HEK293 (cell line): ENCODE results near the gene ABCB10.

Experiments
- CTCF ChIA-PET: fragments of 350-600 bp; formaldehyde crosslinking; extraction: SDS; loops from one replicate; lab custom pipeline; 2021; ENCODE audit warnings: antibody characterized with exemption; lab: Yijun Ruan, JAX
- POLR2A ChIA-PET: fragments of 300-600 bp; formaldehyde crosslinking; extraction: SDS; loops from one replicate; lab custom pipeline; 2020; ENCODE audit warnings: antibody characterized with exemption, inconsistent platforms; lab: Yijun Ruan, JAX
- H3K27ac ChIP-seq: fragments of 200-500 bp; sonication (Bioruptor generic); 2 replicates; pipeline ENCODE4 v1.5.1; 2014; ENCODE audit warnings: low read depth, low read length, control low read depth, inconsistent platforms; ENCODE audit errors: extremely low read depth
- H3K36me3 ChIP-seq, 2 experiments: fragments of 200-500 bp in 1 of 2; sonication (Bioruptor generic) in 1 of 2; 1 replicate in 1 of 2; 2 replicates in 1 of 2; pipeline ENCODE4 v1.5.1; 2014 to 2017; ENCODE audit warnings: inconsistent platforms in 2 of 2, low read length in 2 of 2; ENCODE audit not compliant: control insufficient read depth in 2 of 2, insufficient read depth in 1 of 2
- H3K4me1 ChIP-seq: fragments of 200-500 bp; sonication (Bioruptor generic); 2 replicates; pipeline ENCODE4 v1.5.1; 2014; ENCODE audit warnings: mild to moderate bottlenecking, low read length, inconsistent platforms; ENCODE audit not compliant: control insufficient read depth, insufficient read depth
- H3K4me3 ChIP-seq: 2 replicates; pipeline ENCODE4 v1.5.1; 2011; ENCODE audit warnings: low read depth, mild to moderate bottlenecking, control low read depth, low read length, moderate library complexity
- H3K9me3 ChIP-seq: fragments of 200-500 bp; sonication (Bioruptor generic); 2 replicates; pipeline ENCODE4 v1.5.1; 2014; ENCODE audit warnings: low read depth, low read length, inconsistent platforms; ENCODE audit not compliant: control insufficient read depth, insufficient read depth
- EGR2 ChIP-seq: fragments of 450-650 bp; formaldehyde crosslinking; IDR thresholded peaks from 2 replicates; pipeline ENCODE4 v1.5.1; 2016; ENCODE audit warnings: low read depth, missing biosample characterization, missing genetic modification characterization
- RBAK ChIP-seq: fragments of 450-650 bp; formaldehyde crosslinking; IDR thresholded peaks from 2 replicates; pipeline ENCODE4 v1.5.1; 2016; ENCODE audit warnings: missing biosample characterization, missing genetic modification characterization
- TCF7L2 ChIP-seq: IDR thresholded peaks from 2 replicates; pipeline ENCODE4 v1.6.1; 2011; ENCODE audit warnings: low read depth, mild to moderate bottlenecking, inconsistent platforms, low read length, moderate library complexity, borderline replicate concordance
- YY1 ChIP-seq: fragments of 450-650 bp; formaldehyde crosslinking; IDR thresholded peaks from 2 replicates; pipeline ENCODE4 v1.5.1; 2018; ENCODE audit warnings: missing biosample characterization, missing genetic modification characterization
- ZIC2 ChIP-seq: fragments of 450-650 bp; formaldehyde crosslinking; IDR thresholded peaks from 2 replicates; pipeline ENCODE4 v1.5.1; 2016; ENCODE audit warnings: missing biosample characterization, missing genetic modification characterization
- ZNF37A ChIP-seq: fragments of 450-650 bp; IDR thresholded peaks from 2 replicates; pipeline ENCODE4 v1.5.1; 2018; ENCODE audit warnings: missing biosample characterization, missing genetic modification characterization
- ZNF48 ChIP-seq: fragments of 450-650 bp; formaldehyde crosslinking; IDR thresholded peaks from 2 replicates; pipeline ENCODE4 v1.5.1; 2016; ENCODE audit warnings: missing biosample characterization, missing genetic modification characterization
- ZNF560 ChIP-seq: fragments of 450-650 bp; formaldehyde crosslinking; IDR thresholded peaks from 2 replicates; pipeline ENCODE4 v1.5.1; 2017; ENCODE audit warnings: missing biosample characterization, missing genetic modification characterization, borderline replicate concordance
- ZNF623 ChIP-seq: fragments of 450-650 bp; formaldehyde crosslinking; IDR thresholded peaks from 2 replicates; pipeline ENCODE4 v1.5.1; 2016; ENCODE audit warnings: missing biosample characterization, missing genetic modification characterization
- ZNF654 ChIP-seq: fragments of 450-650 bp; formaldehyde crosslinking; IDR thresholded peaks from 2 replicates; pipeline ENCODE4 v1.5.1; 2016; ENCODE audit warnings: low read depth, missing biosample characterization, missing genetic modification characterization
- ZNF677 ChIP-seq: fragments of 450-650 bp; IDR thresholded peaks from 2 replicates; pipeline ENCODE4 v1.5.0; 2018; ENCODE audit warnings: missing biosample characterization, mild to moderate bottlenecking, missing genetic modification characterization, moderate library complexity
- ZNF76 ChIP-seq: fragments of 450-650 bp; formaldehyde crosslinking; IDR thresholded peaks from 2 replicates; pipeline ENCODE4; 2016; ENCODE audit warnings: low read depth, missing biosample characterization, missing genetic modification characterization, borderline replicate concordance
- ZNF768 ChIP-seq: fragments of 450-650 bp; formaldehyde crosslinking; IDR thresholded peaks from 2 replicates; pipeline ENCODE4 v1.5.1; 2018; ENCODE audit warnings: missing biosample characterization, mild to moderate bottlenecking, missing genetic modification characterization
- TF ChIP-seq, protein P1 (sequence below): fragments of 450-650 bp; formaldehyde crosslinking; IDR thresholded peaks from 2 replicates; pipeline ENCODE4 v1.5.1; 2017; ENCODE audit warnings: missing biosample characterization, missing genetic modification characterization
- TF ChIP-seq, protein P2 (sequence below): fragments of 450-650 bp; formaldehyde crosslinking; conservative IDR thresholded peaks from 2 replicates; pipeline ENCODE4 v1.5.1; 2016; ENCODE audit warnings: low read depth, missing biosample characterization, missing genetic modification characterization
- TF ChIP-seq, protein P3 (sequence below): fragments of 450-650 bp; formaldehyde crosslinking; conservative IDR thresholded peaks from 2 replicates; pipeline ENCODE4 v1.5.1; 2016; ENCODE audit warnings: low read depth, missing biosample characterization, missing genetic modification characterization
- TF ChIP-seq, protein P4 (sequence below): fragments of 450-650 bp; formaldehyde crosslinking; IDR thresholded peaks from 2 replicates; pipeline ENCODE4 v1.5.1; 2017; ENCODE audit warnings: missing biosample characterization, missing genetic modification characterization

ABCB10 gene

DNA sequence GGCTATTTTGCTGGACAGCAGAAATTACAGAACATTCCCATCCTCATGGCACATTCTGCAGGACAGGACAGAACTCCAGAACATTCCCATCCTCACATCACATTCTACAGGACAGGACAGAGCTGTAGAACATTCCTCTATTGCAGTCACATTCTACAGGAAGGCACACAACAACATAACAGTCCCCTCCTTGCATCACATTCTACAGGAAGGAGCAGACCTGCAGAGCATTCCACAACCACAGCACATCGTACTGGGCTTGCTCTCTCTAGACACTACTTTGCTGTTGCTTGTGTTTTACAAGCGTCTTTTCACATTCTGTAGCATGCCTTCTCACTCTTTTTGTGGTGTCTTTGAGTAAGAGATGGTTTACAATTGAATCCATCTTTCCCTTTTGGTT lies 26.8 kb upstream of the ABCB10 start (continued):
- TF ChIP-seq, protein P1, sequence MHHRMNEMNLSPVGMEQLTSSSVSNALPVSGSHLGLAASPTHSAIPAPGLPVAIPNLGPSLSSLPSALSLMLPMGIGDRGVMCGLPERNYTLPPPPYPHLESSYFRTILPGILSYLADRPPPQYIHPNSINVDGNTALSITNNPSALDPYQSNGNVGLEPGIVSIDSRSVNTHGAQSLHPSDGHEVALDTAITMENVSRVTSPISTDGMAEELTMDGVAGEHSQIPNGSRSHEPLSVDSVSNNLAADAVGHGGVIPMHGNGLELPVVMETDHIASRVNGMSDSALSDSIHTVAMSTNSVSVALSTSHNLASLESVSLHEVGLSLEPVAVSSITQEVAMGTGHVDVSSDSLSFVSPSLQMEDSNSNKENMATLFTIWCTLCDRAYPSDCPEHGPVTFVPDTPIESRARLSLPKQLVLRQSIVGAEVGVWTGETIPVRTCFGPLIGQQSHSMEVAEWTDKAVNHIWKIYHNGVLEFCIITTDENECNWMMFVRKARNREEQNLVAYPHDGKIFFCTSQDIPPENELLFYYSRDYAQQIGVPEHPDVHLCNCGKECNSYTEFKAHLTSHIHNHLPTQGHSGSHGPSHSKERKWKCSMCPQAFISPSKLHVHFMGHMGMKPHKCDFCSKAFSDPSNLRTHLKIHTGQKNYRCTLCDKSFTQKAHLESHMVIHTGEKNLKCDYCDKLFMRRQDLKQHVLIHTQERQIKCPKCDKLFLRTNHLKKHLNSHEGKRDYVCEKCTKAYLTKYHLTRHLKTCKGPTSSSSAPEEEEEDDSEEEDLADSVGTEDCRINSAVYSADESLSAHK (tag by site-specific recombination) = no peak
- TF ChIP-seq ZNF37A (tag by site-specific recombination) = no peak
- TF ChIP-seq, protein P2, sequence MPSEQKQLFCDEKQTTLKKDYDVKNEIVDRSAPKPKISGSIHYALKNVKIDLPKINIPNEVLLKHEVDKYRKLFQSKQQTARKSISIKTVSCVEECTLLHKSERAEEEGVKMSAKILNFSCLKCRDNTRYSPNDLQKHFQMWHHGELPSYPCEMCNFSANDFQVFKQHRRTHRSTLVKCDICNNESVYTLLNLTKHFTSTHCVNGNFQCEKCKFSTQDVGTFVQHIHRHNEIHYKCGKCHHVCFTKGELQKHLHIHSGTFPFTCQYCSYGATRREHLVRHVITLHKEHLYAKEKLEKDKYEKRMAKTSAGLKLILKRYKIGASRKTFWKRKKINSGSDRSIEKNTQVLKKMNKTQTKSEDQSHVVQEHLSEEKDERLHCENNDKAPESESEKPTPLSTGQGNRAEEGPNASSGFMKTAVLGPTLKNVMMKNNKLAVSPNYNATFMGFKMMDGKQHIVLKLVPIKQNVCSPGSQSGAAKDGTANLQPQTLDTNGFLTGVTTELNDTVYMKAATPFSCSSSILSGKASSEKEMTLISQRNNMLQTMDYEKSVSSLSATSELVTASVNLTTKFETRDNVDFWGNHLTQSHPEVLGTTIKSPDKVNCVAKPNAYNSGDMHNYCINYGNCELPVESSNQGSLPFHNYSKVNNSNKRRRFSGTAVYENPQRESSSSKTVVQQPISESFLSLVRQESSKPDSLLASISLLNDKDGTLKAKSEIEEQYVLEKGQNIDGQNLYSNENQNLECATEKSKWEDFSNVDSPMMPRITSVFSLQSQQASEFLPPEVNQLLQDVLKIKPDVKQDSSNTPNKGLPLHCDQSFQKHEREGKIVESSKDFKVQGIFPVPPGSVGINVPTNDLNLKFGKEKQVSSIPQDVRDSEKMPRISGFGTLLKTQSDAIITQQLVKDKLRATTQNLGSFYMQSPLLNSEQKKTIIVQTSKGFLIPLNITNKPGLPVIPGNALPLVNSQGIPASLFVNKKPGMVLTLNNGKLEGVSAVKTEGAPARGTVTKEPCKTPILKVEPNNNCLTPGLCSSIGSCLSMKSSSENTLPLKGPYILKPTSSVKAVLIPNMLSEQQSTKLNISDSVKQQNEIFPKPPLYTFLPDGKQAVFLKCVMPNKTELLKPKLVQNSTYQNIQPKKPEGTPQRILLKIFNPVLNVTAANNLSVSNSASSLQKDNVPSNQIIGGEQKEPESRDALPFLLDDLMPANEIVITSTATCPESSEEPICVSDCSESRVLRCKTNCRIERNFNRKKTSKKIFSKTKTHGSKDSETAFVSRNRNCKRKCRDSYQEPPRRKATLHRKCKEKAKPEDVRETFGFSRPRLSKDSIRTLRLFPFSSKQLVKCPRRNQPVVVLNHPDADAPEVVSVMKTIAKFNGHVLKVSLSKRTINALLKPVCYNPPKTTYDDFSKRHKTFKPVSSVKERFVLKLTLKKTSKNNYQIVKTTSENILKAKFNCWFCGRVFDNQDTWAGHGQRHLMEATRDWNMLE (tag by site-specific recombination) = no peak
- no peak for TF ChIP-seq ZNF560 (tag by site-specific recombination)
- no peak for TF ChIP-seq TCF7L2
- TF ChIP-seq, protein P3, sequence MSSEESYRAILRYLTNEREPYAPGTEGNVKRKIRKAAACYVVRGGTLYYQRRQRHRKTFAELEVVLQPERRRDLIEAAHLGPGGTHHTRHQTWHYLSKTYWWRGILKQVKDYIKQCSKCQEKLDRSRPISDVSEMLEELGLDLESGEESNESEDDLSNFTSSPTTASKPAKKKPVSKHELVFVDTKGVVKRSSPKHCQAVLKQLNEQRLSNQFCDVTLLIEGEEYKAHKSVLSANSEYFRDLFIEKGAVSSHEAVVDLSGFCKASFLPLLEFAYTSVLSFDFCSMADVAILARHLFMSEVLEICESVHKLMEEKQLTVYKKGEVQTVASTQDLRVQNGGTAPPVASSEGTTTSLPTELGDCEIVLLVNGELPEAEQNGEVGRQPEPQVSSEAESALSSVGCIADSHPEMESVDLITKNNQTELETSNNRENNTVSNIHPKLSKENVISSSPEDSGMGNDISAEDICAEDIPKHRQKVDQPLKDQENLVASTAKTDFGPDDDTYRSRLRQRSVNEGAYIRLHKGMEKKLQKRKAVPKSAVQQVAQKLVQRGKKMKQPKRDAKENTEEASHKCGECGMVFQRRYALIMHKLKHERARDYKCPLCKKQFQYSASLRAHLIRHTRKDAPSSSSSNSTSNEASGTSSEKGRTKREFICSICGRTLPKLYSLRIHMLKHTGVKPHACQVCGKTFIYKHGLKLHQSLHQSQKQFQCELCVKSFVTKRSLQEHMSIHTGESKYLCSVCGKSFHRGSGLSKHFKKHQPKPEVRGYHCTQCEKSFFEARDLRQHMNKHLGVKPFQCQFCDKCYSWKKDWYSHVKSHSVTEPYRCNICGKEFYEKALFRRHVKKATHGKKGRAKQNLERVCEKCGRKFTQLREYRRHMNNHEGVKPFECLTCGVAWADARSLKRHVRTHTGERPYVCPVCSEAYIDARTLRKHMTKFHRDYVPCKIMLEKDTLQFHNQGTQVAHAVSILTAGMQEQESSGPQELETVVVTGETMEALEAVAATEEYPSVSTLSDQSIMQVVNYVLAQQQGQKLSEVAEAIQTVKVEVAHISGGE (tag by site-specific recombination) = no peak

DNA sequence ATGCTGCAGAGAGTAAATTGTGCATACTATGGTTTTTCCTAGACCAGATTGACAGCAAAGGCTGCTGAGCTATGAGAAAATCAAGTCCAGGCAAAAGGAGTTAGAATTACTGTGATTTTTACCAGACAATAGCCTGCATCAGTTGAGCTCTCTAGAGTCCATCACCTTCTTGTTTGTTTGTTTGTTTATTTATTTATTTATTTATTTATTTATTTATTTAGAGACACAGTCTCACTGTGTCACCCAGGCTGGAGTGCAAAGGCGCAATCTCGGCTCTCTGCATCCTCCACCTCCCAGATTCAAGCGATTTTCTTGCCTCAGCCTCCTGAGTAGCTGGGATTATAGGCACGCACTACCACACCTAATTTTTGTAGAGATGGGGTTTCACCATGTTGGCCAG lies 24.2 kb upstream of the ABCB10 start:
- CTCF ChIA-PET = interaction anchor here (0.8 to 1.9 kb wide), 2 partner anchors 12 to 24 kb away, joined by 3 to 8 read pairs; partner anchors contain the start of gene ABCB10
- H3K27ac ChIP-seq = no peak overlapping the region
- no peaks in the 10 kb centered on the region for H3K36me3 ChIP-seq
- no peak overlapping the region for H3K4me3 ChIP-seq
- H3K9me3 ChIP-seq = no peaks in the 10 kb centered on the region
- peaks cover 9% of the 10 kb centered on the region for H3K4me1 ChIP-seq
- POLR2A ChIA-PET = interaction anchor here (1.1 to 1.6 kb wide), 2 partner anchors 10 to 24 kb away, joined by 3 to 7 read pairs; partner anchors contain the start of gene ABCB10
- TF ChIP-seq EGR2 (tag by site-specific recombination) (no peak), YY1 (no peak), ZNF768 (tag by site-specific recombination) (no peak), RBAK (tag by site-specific recombination) (0 out of 2 replicates have a peak, but pooled peaks have one; percentile 59), ZNF48 (tag by site-specific recombination) (no peak), ZIC2 (tag by site-specific recombination) (no peak), ZNF654 (no peak), ZNF677 (tag by site-specific recombination) (no peak), ZNF76 (no peak), ZNF623 (tag by site-specific recombination) (peak; percentile 49)
- TF ChIP-seq, protein P3 (tag by site-specific recombination) = peak; percentile 65
- TF ChIP-seq, protein P4, sequence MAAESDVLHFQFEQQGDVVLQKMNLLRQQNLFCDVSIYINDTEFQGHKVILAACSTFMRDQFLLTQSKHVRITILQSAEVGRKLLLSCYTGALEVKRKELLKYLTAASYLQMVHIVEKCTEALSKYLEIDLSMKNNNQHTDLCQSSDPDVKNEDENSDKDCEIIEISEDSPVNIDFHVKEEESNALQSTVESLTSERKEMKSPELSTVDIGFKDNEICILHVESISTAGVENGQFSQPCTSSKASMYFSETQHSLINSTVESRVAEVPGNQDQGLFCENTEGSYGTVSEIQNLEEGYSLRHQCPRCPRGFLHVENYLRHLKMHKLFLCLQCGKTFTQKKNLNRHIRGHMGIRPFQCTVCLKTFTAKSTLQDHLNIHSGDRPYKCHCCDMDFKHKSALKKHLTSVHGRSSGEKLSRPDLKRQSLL = no peak
